Epithelial cell of prostate (primary cell): ENCODE measurements around the gene GORASP1.

Experiments used
- DNase-seq: peaks from one replicate; pipeline ENCODE4 v3.0.0-alpha.2; 2011; ENCODE audit warnings: low read depth, low spot score
- H3K27ac ChIP-seq: fragments of 450-650 bp; 2 replicates; pipeline ENCODE4 v1.5.1; 2017; ENCODE audit warnings: mild to moderate bottlenecking

The GORASP1 gene

GRCh38 chr3:39104961-39105686 lies 2.3 kb downstream of the GORASP1 start:
- DNase-seq: no peak
- no peak overlapping the region for H3K27ac ChIP-seq

- no peak for DNase-seq
- H3K27ac ChIP-seq: no peak overlapping the region
Measured at GRCh38 chr3:39103791-39104552, 3.5 kb downstream of the GORASP1 start.

GRCh38 chr3:39103324-39103693 lies 4.1 kb downstream of the GORASP1 start:
- DNase-seq: no peak
- H3K27ac ChIP-seq: no peak overlapping the region

- no peak overlapping the region for H3K27ac ChIP-seq
- no peak for DNase-seq
Measured at GRCh38 chr3:39102504-39103323, 4.7 kb downstream of the GORASP1 start.

- no peak for DNase-seq
- no peak overlapping the region for H3K27ac ChIP-seq
Measured at GRCh38 chr3:39101022-39101689, 6.3 kb downstream of the GORASP1 start.

- H3K27ac ChIP-seq: no peak overlapping the region
- no peak for DNase-seq
Measured at GRCh38 chr3:39100500-39100886, 6.9 kb downstream of the GORASP1 start.

- no peak for DNase-seq
- no peak overlapping the region for H3K27ac ChIP-seq
Measured at GRCh38 chr3:39099738-39100499, 7.5 kb downstream of the GORASP1 start.

- DNase-seq: no peak
- no peak overlapping the region for H3K27ac ChIP-seq
Measured at GRCh38 chr3:39099242-39099641, 8.2 kb downstream of the GORASP1 start.

GRCh38 chr3:39098473-39099000 lies 8.9 kb downstream of the GORASP1 start:
- DNase-seq: no peak
- H3K27ac ChIP-seq: no peak overlapping the region

GRCh38 chr3:39097716-39098472 lies 9.5 kb downstream of the GORASP1 start:
- no peak overlapping the region for H3K27ac ChIP-seq
- DNase-seq: no peak

GRCh38 chr3:39096775-39097174 lies 10.7 kb downstream of the GORASP1 start:
- H3K27ac ChIP-seq: no peak overlapping the region
- no peak for DNase-seq

- DNase-seq: no peak
- H3K27ac ChIP-seq: no peak overlapping the region
Measured at GRCh38 chr3:39095778-39096177, 11.6 kb downstream of the GORASP1 start.

GRCh38 chr3:39094851-39095677 lies 12.4 kb downstream of the GORASP1 start:
- no peak overlapping the region for H3K27ac ChIP-seq
- DNase-seq: no peak

- no peak for DNase-seq
- H3K27ac ChIP-seq: no peak overlapping the region
Measured at GRCh38 chr3:39090922-39091321, 16.5 kb downstream of the GORASP1 start.

GRCh38 chr3:39088889-39089288 lies 18.5 kb downstream of the GORASP1 start:
- DNase-seq: no peak
- H3K27ac ChIP-seq: no peak overlapping the region

GRCh38 chr3:39088456-39088855 lies 19.0 kb downstream of the GORASP1 start:
- H3K27ac ChIP-seq: no peak overlapping the region
- DNase-seq: no peak

- no peak overlapping the region for H3K27ac ChIP-seq
- DNase-seq: no peak
Measured at GRCh38 chr3:39086144-39086543, 21.3 kb downstream of the GORASP1 start.
